Ammon's horn (tissue), 1 donor: ENCODE results near the gene CEACAM21.

Experiments used
- DNase-seq: peaks from one replicate; pipeline ENCODE4 v3.0.0-alpha.2; 2016; ENCODE audit warnings: low spot score

The CEACAM21 gene

DNA sequence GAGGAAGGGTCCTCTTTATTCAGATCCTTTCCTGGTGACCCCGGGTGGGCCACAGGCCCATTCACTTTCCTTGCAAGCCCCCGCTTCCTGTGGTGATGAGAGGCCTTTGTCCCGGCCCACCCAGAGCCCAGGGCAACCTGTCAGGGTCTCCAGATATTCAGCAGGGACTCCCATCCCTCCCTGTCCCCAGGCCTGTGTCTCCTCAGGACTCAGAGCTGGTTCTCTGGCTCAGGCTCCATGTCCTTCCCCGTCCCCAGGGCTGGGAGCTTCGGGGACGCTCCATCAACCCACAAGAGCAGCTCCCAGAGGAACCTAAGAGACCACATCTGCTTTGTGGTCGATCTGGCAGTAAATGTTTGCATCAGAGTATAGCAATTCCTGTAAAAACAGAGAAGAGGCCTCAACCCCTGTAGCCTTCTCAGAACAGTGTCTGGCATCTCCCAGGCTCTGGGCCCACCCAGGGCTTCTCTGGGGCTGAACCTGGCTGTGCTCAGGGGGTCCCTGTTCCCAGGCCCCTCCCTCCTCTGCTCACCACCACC lies 43.1 kb downstream of the CEACAM21 start:
- DNase-seq, result no peak

DNA sequence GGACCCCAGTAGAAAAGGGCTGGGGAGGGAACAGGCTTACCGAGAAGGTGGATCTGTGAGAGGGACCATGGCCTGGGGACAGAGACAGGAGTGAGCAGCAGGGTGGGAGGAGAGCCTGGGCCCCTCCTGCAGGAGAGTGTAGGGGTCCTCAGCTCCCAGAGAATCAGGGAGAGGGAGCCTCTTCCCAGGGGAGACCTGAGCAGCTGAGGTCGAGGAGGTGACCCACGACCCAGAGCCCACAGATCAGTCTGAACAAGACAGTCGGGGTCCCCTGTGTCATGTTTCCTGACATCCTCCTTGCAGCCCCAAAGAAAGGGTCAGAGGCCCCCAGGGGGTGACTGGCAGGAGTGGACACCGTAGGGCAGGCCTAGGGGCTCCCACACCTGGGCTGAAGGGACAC lies 44.2 kb downstream of the CEACAM21 start:
- no peak for DNase-seq

DNA sequence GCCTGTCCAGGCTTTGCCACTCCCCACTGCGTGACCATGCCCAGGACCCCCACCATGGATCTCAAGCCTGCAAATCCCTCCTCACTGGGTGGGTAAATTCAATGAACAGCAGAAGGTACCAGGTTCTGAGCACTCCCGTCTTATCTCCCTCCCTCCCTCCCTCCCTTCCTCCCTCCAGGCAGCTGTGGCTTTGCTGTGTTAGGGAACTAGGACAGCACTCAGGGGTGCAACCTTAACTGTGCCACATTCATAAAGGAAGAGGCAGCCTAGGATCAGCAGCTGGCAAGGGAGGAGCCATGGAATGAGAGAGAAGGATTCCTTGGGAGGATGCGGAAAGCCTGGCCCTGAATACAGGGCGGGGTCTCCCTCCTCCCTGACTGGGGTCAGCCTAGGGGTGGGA lies 45.3 kb downstream of the CEACAM21 start:
- DNase-seq, result no peak

DNA sequence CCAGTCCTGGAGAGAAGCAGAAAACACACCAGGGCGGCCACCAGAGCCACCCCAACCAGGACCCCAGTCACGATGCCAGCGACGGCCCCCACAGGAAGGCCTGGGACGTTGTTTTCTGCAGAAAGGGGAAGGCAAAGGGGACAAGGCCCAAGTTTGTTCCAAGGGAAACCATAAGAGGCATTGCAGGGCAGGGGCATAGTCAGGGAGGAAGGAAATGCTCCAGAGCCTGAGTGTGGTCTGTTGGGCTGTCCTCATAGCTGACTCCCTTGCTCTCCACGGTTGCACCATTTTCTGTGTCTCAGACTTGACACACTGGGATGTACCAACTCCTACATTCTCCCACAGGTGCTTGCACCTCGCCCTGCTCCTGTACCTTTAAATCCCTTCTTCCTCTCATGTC lies 45.7 kb downstream of the CEACAM21 start:
- no peak for DNase-seq

DNA sequence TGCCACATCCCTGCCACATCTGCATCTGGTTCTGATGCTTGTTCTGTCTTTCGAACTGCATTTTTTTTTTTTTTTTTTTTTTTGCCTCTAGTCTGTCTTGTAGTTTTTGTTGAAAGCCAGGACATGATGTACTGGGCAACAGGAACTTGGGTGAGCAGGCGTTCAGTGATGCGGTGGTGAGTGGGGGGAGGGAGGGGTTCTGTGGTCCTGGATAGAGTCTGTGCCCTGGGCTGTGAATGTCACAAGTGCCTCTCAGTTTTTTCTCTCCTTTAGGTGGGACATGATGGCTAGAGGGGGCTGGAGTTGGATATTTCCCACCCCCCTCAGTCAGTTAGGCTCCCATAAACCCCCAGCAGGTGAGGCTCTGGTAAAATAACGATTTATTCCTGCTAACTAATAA lies 47.4 kb downstream of the CEACAM21 start:
- DNase-seq, result no peak

DNA sequence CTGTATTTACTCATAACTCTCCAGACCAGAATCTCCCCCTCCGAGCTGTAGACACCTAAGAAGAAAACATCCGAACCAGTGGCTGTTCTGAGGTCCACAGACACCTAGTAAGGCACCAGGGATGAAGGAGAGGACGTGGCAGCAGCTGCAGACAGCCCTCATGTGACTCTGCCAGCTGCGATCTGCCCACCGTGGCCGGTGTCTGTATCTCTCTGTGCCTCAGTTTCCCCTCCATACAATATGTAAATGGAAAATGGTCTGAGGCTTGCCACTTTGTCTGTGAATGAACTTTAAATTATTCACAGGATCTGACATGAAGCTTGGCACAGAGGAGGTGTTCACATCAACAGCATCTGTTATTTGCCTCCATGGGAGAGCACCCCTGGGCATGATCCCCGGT lies 48.5 kb downstream of the CEACAM21 start:
- no peak for DNase-seq

DNA sequence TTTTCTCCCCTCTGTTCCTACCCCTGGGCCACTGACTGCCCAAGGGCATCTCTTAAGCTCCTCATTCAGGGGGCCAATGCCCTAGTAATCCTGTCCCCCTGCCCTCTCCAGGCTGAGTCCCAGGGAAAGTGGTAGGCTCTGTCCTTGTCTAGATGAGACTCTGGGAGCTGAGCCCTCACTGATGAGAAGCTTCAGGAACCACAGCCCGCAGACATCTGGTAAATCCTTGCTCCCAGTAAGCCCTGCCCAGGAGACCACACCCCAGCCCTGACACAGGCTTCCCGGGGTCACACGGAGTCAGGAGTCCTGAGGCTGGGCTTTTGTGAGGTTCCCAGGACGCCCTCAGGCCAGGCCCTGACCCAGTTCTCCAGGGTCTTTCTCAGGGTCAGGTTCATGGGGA lies 49.0 kb downstream of the CEACAM21 start:
- DNase-seq, result no peak

DNA sequence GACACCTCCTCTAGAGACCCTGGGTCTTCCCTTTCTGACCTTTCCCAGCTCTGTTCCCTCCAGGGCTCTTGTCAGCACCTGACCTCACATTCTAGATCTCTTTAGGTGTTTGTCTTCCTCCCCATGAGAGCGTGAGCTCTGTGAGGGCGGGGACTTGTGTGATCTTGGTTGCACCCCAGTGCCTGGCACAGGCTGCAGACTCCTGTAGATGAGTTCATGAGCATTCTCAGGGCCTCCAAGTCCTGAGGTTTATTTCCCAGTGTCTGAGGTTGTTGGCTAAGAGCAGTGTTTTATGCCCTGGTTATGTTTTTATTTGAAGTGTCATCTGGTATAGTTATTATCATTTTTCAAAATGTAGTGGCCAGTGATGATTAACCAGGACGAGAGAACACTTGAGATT lies 50.3 kb downstream of the CEACAM21 start:
- no peak for DNase-seq

DNA sequence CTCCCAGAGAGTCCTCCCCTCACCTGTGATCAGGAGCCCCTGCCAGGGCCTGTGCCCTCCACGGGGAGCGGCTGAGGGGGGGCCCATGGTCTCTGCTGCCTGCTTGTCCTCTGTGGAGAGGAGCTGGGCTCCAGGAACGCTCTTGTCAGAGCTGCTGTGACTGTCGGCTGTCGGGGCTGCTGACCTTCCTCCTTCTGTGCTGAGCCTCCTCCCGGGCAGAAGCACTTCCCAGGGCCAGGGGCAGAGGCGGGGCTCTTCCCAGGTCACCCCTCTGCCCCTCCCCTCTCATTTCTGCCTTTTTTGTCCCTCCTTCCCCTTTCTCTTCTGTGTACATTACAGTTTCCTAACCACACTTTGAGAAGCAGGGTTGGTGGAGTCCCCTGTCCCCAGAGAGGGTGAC lies 50.9 kb downstream of the CEACAM21 start, which contains the start of gene CEACAM4:
TSS of gene CEACAM4 (minus strand) at position 198 of the 400 bp plus-strand sequence. CDS start at position 87, 111 bp downstream.
- peak; percentile 57 for DNase-seq

DNA sequence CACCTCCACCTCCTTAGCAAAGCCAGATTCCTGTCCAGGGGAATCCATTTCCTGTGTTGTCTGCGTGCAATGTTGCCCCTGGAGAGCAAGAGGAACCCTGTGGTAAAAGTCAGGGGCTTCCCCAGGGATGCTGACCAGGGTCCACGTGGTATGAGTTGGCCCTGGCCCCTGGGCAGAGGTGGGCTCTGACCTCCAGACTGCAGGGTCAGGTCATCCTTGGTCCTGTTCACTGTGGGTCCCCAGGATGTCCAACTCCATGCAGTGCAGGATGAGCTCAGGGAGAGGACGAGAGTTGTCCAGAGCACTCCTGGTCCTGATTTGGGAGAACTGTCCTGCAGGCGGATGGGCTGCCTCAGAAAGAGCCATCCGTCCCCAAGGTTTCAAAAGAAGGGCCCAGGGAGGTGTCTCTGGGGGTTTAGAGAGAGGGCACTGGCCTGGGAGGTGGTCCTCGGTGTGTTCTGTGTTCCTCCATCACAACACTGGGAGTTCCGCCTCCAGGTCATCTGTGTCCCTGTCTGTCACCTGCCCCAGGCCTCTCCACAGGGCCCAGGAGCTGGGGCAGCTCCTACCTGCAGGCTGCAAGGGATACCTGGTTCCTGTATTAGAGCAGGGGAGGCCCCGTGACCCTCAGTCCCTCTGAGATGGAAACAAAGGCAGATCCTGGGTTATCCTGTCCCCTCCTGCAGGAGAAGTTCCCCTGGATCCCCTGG lies 52.2 kb downstream of the CEACAM21 start:
- DNase-seq, result no peak
